Keratinocyte (primary cell): ENCODE results near the gene TTLL5. TPM values are rescaled to one million over a fixed set of nuclear protein-coding genes. Genes with fewer than 3 reads are reported as not detected.

ENCODE experiments used
- DNase-seq: peaks from one replicate; pipeline ENCODE4 v3.0.0-alpha.2; 2011; ENCODE audit warnings: low read depth, missing footprints, low spot score
- FAIRE-seq: peaks from 2 replicates; lab custom pipeline; 2011; peaks lifted over from hg19 to GRCh38; lab: Jason Lieb, UNC
- H2AFZ ChIP-seq: 2 replicates; pipeline ENCODE4 v1.6.0; 2012; ENCODE audit warnings: low read length, control low read depth, inconsistent platforms; ENCODE audit not compliant: control insufficient read depth
- H3K27ac ChIP-seq: 2 replicates; pipeline ENCODE4 v1.5.1; 2011; ENCODE audit warnings: low read length; ENCODE audit not compliant: control insufficient read depth, insufficient read depth
- H3K27me3 ChIP-seq: 3 replicates; pipeline ENCODE4 v1.6.0; 2011; ENCODE audit warnings: low read length; ENCODE audit not compliant: control insufficient read depth, insufficient read depth; ENCODE audit errors: extremely low read depth
- H3K36me3 ChIP-seq, 2 experiments: 2 replicates in 1 of 2; 3 replicates in 1 of 2; pipeline ENCODE4 v1.5.1; 2011; ENCODE audit warnings: low read length in 2 of 2, mild to moderate bottlenecking in 1 of 2; ENCODE audit not compliant: control insufficient read depth in 2 of 2, insufficient read depth in 2 of 2; ENCODE audit errors: extremely low read depth in 1 of 2
- H3K4me1 ChIP-seq: 3 replicates; pipeline ENCODE4 v1.5.1; 2011; ENCODE audit warnings: low read length; ENCODE audit not compliant: control insufficient read depth, insufficient read depth; ENCODE audit errors: extremely low read depth
- H3K4me2 ChIP-seq: 3 replicates; pipeline ENCODE4 v1.6.0; 2011; ENCODE audit warnings: low read depth, low read length; ENCODE audit not compliant: control insufficient read depth, insufficient read depth; ENCODE audit errors: extremely low read depth
- H3K4me3 ChIP-seq, 3 experiments: fragments of 200-600 bp in 1 of 3; sonication (generic) in 1 of 3; 2 replicates in 2 of 3; 3 replicates in 1 of 3; pipeline ENCODE4 v1.5.1; 2011 to 2016; ENCODE audit warnings: low read length in 3 of 3, mild to moderate bottlenecking in 3 of 3, control low read depth in 2 of 3, inconsistent platforms in 1 of 3, low read depth in 1 of 3, mixed read lengths in 1 of 3, mixed run types in 1 of 3, moderate library complexity in 1 of 3; ENCODE audit not compliant: control insufficient read depth in 2 of 3, insufficient read depth in 2 of 3; ENCODE audit errors: extremely low read depth in 1 of 3
- H3K79me2 ChIP-seq: 2 replicates; pipeline ENCODE4 v1.6.0; 2012; ENCODE audit warnings: low read length; ENCODE audit not compliant: control insufficient read depth, insufficient read depth
- H3K9ac ChIP-seq: 3 replicates; pipeline ENCODE4 v1.6.0; 2011; ENCODE audit warnings: low read length; ENCODE audit not compliant: control insufficient read depth, insufficient read depth; ENCODE audit errors: extremely low read depth
- H3K9me1 ChIP-seq: 3 replicates; pipeline ENCODE4 v1.6.0; 2011; ENCODE audit warnings: low read length; ENCODE audit not compliant: control insufficient read depth, insufficient read depth; ENCODE audit errors: extremely low read depth
- H3K9me3 ChIP-seq: 2 replicates; pipeline ENCODE4 v1.5.1; 2012; ENCODE audit warnings: low read depth, low read length; ENCODE audit not compliant: control insufficient read depth
- H4K20me1 ChIP-seq: 3 replicates; pipeline ENCODE4 v1.6.0; 2011; ENCODE audit warnings: low read length; ENCODE audit not compliant: control insufficient read depth, insufficient read depth; ENCODE audit errors: extremely low read depth
- CTCF ChIP-seq, 3 experiments: IDR thresholded peaks in 1 of 3; conservative IDR thresholded peaks in 1 of 3; optimal IDR thresholded peaks in 1 of 3; 2 replicates in 2 of 3; 3 replicates in 1 of 3; pipeline versions ENCODE3 to v1.5.1; 2011; ENCODE audit warnings: low read length in 3 of 3, mild to moderate bottlenecking in 3 of 3, moderate library complexity in 2 of 3, control low read depth in 1 of 3, inconsistent platforms in 1 of 3; ENCODE audit not compliant: insufficient read depth in 2 of 3; ENCODE audit errors: extremely low read depth in 1 of 3
- EZH2 ChIP-seq: IDR thresholded peaks from one replicate; pipeline ENCODE4 v1.6.1; 2012; ENCODE audit warnings: inconsistent platforms, mild to moderate bottlenecking, low read length, moderate library complexity
- dilution Hi-C: fragments of 300-500 bp; cut with MboI; formaldehyde crosslinking; loops from one replicate; pipeline ENCODE4 v1.7.0; 2020; ENCODE audit warnings: low sequenced_read_pairs; ENCODE audit not compliant: extremely low pct_ligation_motif_present
- polyA plus RNA-seq, 5 experiments: library from polyadenylated mRNA; depleted of rRNA in 3 of 5; stranded (reverse) in 3 of 5; stranded (forward) in 1 of 5; unstranded in 1 of 5; fragments of >200 nt; gene quantifications; 1 replicate in 1 of 5; 2 replicates in 3 of 5; 3 replicates in 1 of 5; pipeline versions ENCODE4 v1.2.1 to v1.2.3, GENCODE V29; 2011 to 2012; ENCODE audit warnings: missing spikeins in 2 of 5, low read depth in 1 of 5, low replicate concordance in 1 of 5

The TTLL5 gene
- polyA plus RNA-seq, 1 donor (not counting 4 experiments of a cell fraction or from before 2014, with no cell fraction given), result 20.7 TPM

DNA sequence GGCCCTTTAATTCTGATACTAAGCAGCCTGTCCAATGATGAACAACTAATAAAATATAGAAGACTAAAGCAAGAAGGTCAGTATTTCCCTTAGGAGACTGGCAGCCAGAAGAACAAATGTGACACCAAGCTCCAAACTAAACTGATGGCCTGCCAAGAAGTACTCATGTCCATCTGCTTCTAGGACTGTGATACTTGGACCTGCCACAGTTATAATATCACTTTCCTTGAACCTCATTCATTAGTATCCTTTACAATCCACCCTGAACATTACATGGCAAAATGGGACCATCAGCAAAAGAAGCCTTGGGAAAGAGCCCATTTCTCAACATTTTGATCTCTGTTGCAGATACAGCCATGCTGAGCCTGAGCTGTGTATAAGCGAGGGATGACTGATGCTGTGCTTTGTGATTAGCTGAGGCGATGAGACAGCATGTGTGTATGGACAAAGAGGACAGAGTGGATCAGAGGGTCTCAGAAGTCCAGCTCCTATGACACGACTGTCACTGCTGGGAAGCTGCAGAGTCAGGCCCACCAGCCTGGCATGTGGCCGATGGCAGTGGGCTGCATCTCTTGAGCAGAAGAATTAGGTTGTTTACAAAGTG lies 246.8 kb downstream of the TTLL5 start:
- Histone ChIP-seq H3K79me2 (no peaks in the 10 kb centered on the region), H3K9me3 (no peaks in the 10 kb centered on the region), H4K20me1 (no peaks in the 10 kb centered on the region), H2AFZ (no peak overlapping the region), H3K9ac (no peak overlapping the region), H3K4me3 (no peak overlapping the region), H3K9me1 (no peaks in the 10 kb centered on the region), H3K4me2 (no peak overlapping the region), H3K36me3 (peaks cover 1 to 4% of the 10 kb centered on the region in 2 experiments), H3K27me3 (no peaks in the 10 kb centered on the region), H3K4me1 (peaks cover 4% of the 10 kb centered on the region), H3K27ac (no peak overlapping the region)
- TF ChIP-seq CTCF (optimal IDR thresholded peaks at IDR 0.05 in 1 of 3, IDR thresholded peaks at IDR 0.05 in 1 of 3, conservative IDR thresholded peaks at IDR 0.05 in 1 of 3; ENCODE audit: extremely low read depth in 1 of 3, insufficient read depth in 2 of 3, low read length in 3 of 3), result no peak
- no peak for TF ChIP-seq EZH2
- dilution Hi-C loops, result no loop called here
- DNase-seq (no peak), FAIRE-seq (no peak)

DNA sequence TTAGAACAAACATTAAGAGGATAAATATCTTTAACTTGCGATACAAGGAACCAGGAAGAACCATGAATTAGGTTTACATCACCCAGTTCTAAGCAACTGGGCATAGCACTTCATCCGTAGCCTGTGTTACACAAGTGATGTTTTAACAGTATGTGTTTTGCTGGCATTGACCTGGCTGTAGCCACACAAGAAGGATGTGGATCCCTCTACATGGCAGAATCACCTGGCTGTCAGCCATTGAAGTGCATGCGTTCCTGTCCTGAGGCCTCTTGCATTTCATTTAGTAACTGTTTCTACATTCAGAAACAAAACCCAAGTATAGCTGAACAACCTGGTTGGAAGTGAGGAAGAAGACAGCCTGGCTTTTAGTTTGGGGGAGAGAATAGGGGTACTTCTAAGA lies 248.6 kb downstream of the TTLL5 start:
- H3K9me1 ChIP-seq, result no peaks in the 10 kb centered on the region
- no peak overlapping the region for H3K4me2 ChIP-seq
- H3K4me1 ChIP-seq, result peaks cover 4% of the 10 kb centered on the region
- no peak overlapping the region for H3K4me3 ChIP-seq
- FAIRE-seq (no peak), DNase-seq (no peak)
- H3K79me2 ChIP-seq, result no peaks in the 10 kb centered on the region
- no peak overlapping the region for H3K27ac ChIP-seq
- peaks cover 1 to 4% of the 10 kb centered on the region in 2 experiments for H3K36me3 ChIP-seq
- H3K27me3 ChIP-seq, result no peaks in the 10 kb centered on the region
- H3K9ac ChIP-seq, result no peak overlapping the region
- no peak overlapping the region for H2AFZ ChIP-seq
- TF ChIP-seq CTCF (optimal IDR thresholded peaks at IDR 0.05 in 1 of 3, IDR thresholded peaks at IDR 0.05 in 1 of 3, conservative IDR thresholded peaks at IDR 0.05 in 1 of 3; ENCODE audit: extremely low read depth in 1 of 3, insufficient read depth in 2 of 3, low read length in 3 of 3) (no peak), EZH2 (no peak)
- H3K9me3 ChIP-seq, result no peaks in the 10 kb centered on the region
- dilution Hi-C loops, result no loop called here
- H4K20me1 ChIP-seq, result no peaks in the 10 kb centered on the region
